GM11168 (cell line): ENCODE data around the gene GPRIN2.

ENCODE experiments used
- in situ Hi-C: fragments of 300-500 bp; cut with MboI; formaldehyde crosslinking; loops from one replicate; pipeline ENCODE4 v1.12.0; 2022; ENCODE audit warnings: low sequenced_read_pairs; ENCODE audit not compliant: unreplicated experiment

Gene GPRIN2

DNA sequence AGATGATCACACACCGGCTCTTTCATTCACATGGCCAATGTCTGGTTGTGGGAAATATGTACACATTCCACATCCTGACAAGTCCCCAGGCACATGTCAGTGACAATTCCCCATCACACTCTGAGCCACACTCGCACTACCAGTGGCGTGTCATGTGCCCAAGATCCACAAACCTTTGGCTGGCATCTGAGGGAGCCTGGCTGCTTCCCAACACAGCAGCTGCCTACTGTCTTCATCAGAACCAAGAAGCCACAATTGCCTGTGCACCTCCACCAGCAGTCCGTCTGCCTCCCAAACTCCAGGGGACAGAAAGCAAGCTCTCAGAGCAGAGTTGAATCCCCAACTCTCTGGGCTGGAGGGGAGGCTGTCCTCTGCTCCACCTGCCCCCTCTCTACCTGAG lies 16.3 kb upstream of the GPRIN2 start:
- in situ Hi-C loops: loop anchor here (25.0 kb wide), 1 partner anchor 260 kb away; no protein-coding TSS in a partner anchor

GRCh38 chr10:46570655-46571054 lies 14.2 kb upstream of the GPRIN2 start:
- in situ Hi-C loops: loop anchor here (25.0 kb wide), 1 partner anchor 258 kb away; no protein-coding TSS in a partner anchor

DNA sequence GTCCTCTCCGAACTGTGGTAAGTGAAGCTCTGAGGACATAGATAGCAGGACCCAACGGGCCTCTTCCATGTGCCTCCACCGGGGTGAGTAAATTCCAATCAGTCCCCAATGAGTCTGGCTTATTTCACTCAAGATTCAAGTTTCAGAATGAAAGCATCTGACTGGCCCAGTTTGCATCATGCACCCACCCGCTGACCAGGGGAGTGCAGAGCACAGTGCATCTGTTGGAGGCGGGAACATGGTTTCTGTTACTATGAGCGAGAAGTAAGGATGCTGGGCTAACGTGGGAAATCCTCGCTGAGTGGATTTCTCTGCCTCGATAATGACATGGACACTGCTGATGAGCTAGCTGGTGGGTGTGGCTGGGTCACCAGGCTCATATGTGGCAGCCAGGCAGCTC lies 10.7 kb upstream of the GPRIN2 start:
- in situ Hi-C loops: loop anchor here (10.0 to 25.0 kb wide), 2 partner anchors 255 to 1208 kb away; no protein-coding TSS in a partner anchor

- in situ Hi-C loops: loop anchor here (10.0 to 25.0 kb wide), 2 partner anchors 253 to 1209 kb away; no protein-coding TSS in a partner anchor
Measured at GRCh38 chr10:46565591-46566332, 9.3 kb upstream of the GPRIN2 start.

GRCh38 chr10:46560952-46561351 lies 4.5 kb upstream of the GPRIN2 start:
- in situ Hi-C loops: loop anchor here (10.0 to 25.0 kb wide), 2 partner anchors 249 to 1214 kb away; no protein-coding TSS in a partner anchor

GRCh38 chr10:46560381-46560780 lies 3.9 kb upstream of the GPRIN2 start:
- in situ Hi-C loops: loop anchor here (10.0 to 25.0 kb wide), 2 partner anchors 248 to 1214 kb away; no protein-coding TSS in a partner anchor

- in situ Hi-C loops: loop anchor here (25.0 kb wide), 1 partner anchor 247 kb away; no protein-coding TSS in a partner anchor
Measured at GRCh38 chr10:46559231-46559671, 2.8 kb upstream of the GPRIN2 start.

GRCh38 chr10:46558392-46559185 lies 2.1 kb upstream of the GPRIN2 start:
- in situ Hi-C loops: loop anchor here (25.0 kb wide), 1 partner anchor 246 kb away; no protein-coding TSS in a partner anchor

DNA sequence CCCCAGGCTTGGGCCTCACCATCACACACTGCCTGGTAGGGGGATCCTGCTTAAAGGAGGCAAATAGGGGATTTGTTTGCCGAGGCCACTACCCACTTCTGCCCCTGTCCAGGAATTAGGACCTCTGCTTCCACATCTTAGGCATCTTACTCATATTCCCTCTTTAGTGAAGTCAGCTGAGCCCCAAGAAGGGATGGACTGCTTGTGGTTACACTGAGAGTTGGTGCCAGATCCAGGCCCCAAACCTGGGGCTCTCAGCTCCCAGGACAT lies 1.6 kb upstream of the GPRIN2 start:
- in situ Hi-C loops: loop anchor here (25.0 kb wide), 1 partner anchor 246 kb away; no protein-coding TSS in a partner anchor

- in situ Hi-C loops: loop anchor here (25.0 kb wide), 1 partner anchor 245 kb away; no protein-coding TSS in a partner anchor
Measured at GRCh38 chr10:46557319-46558121, 1.1 kb upstream of the GPRIN2 start.

DNA sequence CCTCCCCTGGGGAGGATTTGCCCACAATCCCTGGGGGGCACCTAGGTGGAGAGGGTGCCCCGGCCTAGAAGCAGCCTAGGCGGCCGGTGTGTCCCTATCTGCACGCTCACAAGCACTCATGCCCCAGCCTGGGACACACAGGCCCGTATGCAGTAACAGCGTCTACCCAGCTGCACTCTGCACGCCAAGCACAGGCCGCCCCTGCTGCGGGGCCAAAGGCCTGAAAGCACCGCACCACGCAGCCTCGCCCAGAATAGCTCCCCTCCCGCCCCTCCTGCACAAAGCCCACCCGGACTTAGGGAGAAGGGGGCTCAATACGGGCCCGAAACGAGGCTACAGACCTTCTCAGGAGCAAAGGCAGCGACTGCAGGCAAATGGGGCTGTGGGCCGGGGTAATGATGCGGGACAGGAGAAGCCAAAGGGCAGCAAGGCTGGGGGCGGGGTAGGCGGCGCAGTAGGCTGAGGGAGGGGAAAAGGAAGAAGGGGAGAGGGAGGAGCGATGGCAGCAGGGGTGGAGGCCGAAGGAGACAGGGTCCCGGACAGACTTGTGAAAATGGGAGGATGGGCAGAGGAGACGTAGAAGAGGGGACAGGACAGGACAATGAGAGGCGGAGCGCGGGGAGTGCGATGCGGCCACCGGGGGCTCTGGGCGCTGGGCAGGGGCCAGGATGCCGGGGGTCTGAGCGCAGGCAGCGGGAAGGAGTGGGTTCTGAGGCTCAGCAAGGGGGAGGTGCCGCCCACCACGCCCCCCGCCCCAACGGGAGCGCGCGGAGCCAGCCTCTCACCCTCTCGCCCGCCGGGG lies 544 bp downstream of the GPRIN2 start:
- in situ Hi-C loops: loop anchor here (25.0 kb wide), 1 partner anchor 244 kb away; no protein-coding TSS in a partner anchor

GRCh38 chr10:46555366-46555712 lies 1.1 kb downstream of the GPRIN2 start:
- in situ Hi-C loops: loop anchor here (25.0 kb wide), 1 partner anchor 243 kb away; no protein-coding TSS in a partner anchor

DNA sequence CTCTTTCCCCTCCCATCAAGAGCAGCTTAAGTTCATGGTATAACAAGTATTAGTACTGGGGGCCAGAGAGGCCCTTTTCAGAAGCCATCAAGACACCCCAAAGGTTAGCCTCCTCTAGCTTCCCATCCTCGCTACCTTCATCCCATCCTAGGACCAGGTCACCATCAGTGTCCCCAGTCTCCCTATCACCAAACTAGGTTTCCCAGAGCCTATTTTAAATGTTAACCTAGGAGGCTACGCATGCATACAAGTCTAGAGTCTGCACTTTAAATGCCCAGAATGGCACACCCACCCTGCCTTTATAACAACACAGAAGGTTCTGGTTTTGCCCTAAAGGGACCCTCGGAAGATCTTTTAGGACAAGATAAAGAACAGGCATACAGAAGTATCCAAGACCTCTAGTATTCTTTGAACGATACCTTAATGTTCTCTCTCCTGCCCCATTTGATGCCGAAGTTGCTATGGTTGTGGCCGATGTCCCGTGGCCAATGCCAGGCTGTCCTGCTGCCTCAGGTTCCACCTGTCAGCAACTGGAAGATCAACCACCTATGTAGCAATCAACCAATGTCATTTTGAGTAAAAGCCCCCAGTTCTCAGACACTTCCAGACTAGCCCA lies 2.2 kb downstream of the GPRIN2 start:
- in situ Hi-C loops: loop anchor here (25.0 kb wide), 1 partner anchor 242 kb away; no protein-coding TSS in a partner anchor

GRCh38 chr10:46553238-46554049 lies 3.0 kb downstream of the GPRIN2 start:
- in situ Hi-C loops: loop anchor here (25.0 kb wide), 1 partner anchor 241 kb away; no protein-coding TSS in a partner anchor

DNA sequence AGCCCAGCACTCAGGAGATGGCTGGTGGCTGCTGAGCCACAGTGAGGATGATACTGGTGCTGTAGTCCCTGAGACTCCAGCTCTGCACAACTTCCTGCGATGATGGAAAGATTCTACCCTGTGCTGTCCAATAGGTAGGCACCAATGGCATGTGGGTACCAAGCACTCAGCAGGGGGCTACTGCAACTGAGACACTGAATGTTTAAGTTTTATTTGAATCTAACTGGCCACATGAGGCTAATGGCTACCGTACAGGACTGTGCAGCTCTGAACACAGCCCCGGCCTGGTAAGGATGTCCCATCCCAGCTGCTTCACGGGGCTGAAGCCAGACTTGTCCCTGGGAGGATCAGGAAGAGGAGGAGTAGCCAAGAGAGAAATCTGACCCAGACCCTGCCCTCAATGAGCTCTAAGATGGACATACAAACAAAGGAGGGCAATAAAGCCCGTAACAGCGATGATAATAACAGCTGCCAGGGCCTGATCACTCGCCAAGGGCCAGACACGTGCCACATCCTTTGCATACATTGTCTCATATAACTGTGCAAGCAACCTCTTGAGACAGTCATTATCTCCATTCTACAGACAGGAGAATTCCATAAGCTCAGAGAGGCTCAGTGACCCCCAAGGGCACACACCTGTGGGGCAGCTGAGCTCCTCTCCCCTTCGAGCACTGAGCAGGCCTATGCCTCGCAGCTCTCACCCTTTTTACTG lies 3.8 kb downstream of the GPRIN2 start:
- in situ Hi-C loops: loop anchor here (25.0 kb wide), 1 partner anchor 240 kb away; no protein-coding TSS in a partner anchor

DNA sequence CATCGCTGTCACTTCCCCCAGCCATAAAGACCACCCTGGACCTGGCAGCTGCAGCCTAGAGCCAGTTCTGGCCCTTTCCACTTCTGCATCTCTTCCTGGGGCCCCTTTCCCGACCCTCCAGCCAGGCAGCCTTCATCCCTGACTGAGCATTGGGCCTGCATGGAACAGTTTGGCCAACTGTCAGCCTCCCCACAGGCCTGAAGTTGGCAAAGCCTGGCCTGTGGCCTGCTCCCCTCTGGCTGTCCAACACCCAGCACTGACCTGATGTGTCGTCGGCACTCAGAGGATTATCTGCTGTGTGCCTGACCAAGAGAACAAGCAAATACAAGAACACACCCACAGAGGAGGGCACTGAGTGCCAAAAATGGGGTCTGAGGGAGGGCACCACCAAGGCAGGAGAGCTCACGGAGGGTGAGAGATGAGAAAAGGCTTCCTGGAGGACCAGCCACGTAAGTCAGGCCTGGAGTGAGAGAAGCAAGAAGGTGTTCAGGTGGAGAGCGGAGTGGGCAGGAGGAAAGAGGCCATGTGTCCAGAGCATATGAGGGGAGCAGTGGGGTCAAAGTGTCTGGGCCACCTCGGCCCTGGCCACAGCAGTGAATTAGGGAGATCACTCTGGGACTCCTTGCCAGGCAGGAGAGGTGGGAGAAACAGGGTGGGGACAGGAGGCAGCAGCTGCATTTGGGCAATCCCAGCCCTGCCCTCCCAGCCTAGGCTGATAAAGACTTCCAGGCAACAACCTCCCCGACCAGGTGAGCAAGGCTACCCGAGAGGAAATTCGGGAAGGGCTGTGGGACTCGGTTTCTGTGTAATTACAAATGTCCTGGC lies 4.5 kb downstream of the GPRIN2 start:
- in situ Hi-C loops: loop anchor here (25.0 kb wide), 1 partner anchor 240 kb away; no protein-coding TSS in a partner anchor
